GM12878 (cell line): Measurements from ENCODE around the gene CLTCL1. TPM values are rescaled to one million over a fixed set of nuclear protein-coding genes. Genes with fewer than 3 reads are reported as not detected.
A peak's percentile ranks its signal among the peaks of the same experiment; 100 is the strongest.

ENCODE experiments used
- ATAC-seq: fragments of 200-7000 bp; cut with Tn5 transposase; 3 replicates; pipeline ENCODE4 v1.9.1; 2020; ENCODE audit warnings: mild to moderate bottlenecking, moderate library complexity
- BruUV-seq: library from RNA; stranded (reverse); fragments of 400-500 nt; replicated peaks from 2 replicates; lab custom pipeline; 2021; lab: Mats Ljungman, UMichigan
- CTCF ChIA-PET: fragments of 300-600 bp; sonication (Branson Sonifier 250); formaldehyde crosslinking; extraction: SDS; loops from one replicate; lab custom pipeline; 2021; ENCODE audit warnings: inconsistent platforms; lab: Yijun Ruan, JAX
- POLR2A ChIA-PET: fragments of 350-600 bp; formaldehyde crosslinking; extraction: SDS; loops from one replicate; lab custom pipeline; 2021; ENCODE audit warnings: inconsistent platforms; lab: Charles Lee
- RAD21 ChIA-PET: fragments of 300-600 bp; sonication (Branson Sonifier 250); formaldehyde crosslinking; loops from one replicate; lab custom pipeline; 2023; ENCODE audit warnings: antibody characterized with exemption; ENCODE audit not compliant: unreplicated experiment; lab: Charles Lee
- SMC1A ChIA-PET: fragments of 300-600 bp; sonication (Branson Sonifier 250); formaldehyde crosslinking; loops from one replicate; lab custom pipeline; 2023; ENCODE audit not compliant: unreplicated experiment, uncharacterized antibody; lab: Charles Lee
- DNase-seq: peaks from one replicate; pipeline ENCODE4 v3.0.0-alpha.2; 2011; ENCODE audit warnings: low read depth, low spot score
- FAIRE-seq: peaks from 3 replicates; lab custom pipeline; 2011; peaks lifted over from hg19 to GRCh38; lab: Jason Lieb, UNC
- H2AFZ ChIP-seq: 2 replicates; pipeline ENCODE4 v1.6.0; 2011; ENCODE audit warnings: low read depth, low read length, control low read depth; ENCODE audit not compliant: control insufficient read depth
- H3K27ac ChIP-seq: 2 replicates; pipeline ENCODE4 v1.5.1; 2011; ENCODE audit warnings: control low read depth; ENCODE audit not compliant: control insufficient read depth, insufficient read depth
- H3K27me3 ChIP-seq, 2 experiments: replicated peaks in 1 of 2; 2 replicates each; pipeline versions ENCODE4 v1.6.0 to v1.6.1; 2011; ENCODE audit warnings: low read length in 1 of 2; ENCODE audit not compliant: control insufficient read depth in 2 of 2, insufficient read depth in 2 of 2
- H3K36me3 ChIP-seq, 2 experiments: 2 replicates each; pipeline ENCODE4 v1.5.1; 2011; ENCODE audit warnings: low read length in 1 of 2; ENCODE audit not compliant: control insufficient read depth in 2 of 2, insufficient read depth in 2 of 2
- H3K4me1 ChIP-seq: 2 replicates; pipeline ENCODE4 v1.6.1; 2011; ENCODE audit warnings: mild to moderate bottlenecking, low read length, moderate library complexity, mixed read lengths; ENCODE audit not compliant: control insufficient read depth, insufficient read depth
- H3K4me2 ChIP-seq: 2 replicates; pipeline ENCODE4 v1.6.0; 2011; ENCODE audit warnings: control low read depth; ENCODE audit not compliant: control insufficient read depth, insufficient read depth
- H3K4me3 ChIP-seq: fragments of 200-600 bp; sonication (generic); 2 replicates; pipeline ENCODE4 v1.5.1; 2016
- H3K79me2 ChIP-seq: 2 replicates; pipeline ENCODE4 v1.6.0; 2011; ENCODE audit warnings: low read length; ENCODE audit not compliant: control insufficient read depth, insufficient read depth
- H3K9ac ChIP-seq: 2 replicates; pipeline ENCODE4 v1.8.0; 2011; ENCODE audit warnings: low read length, control low read depth, mixed read lengths; ENCODE audit not compliant: control insufficient read depth, insufficient read depth
- H3K9me3 ChIP-seq: replicated peaks from 3 replicates; pipeline ENCODE4 v1.5.1; 2011; ENCODE audit warnings: mild to moderate bottlenecking, low read length; ENCODE audit not compliant: control insufficient read depth, insufficient read depth
- H4K20me1 ChIP-seq: 2 replicates; pipeline ENCODE4 v1.6.0; 2011; ENCODE audit not compliant: control insufficient read depth, insufficient read depth
- ATF7 ChIP-seq: fragments of 450-650 bp; IDR thresholded peaks from 2 replicates; pipeline ENCODE4 v1.6.1; 2016; ENCODE audit warnings: low read depth, mild to moderate bottlenecking
- BHLHE40 ChIP-seq, 2 experiments: fragments of 450-650 bp in 1 of 2; IDR thresholded peaks; 2 replicates each; pipeline ENCODE4 v1.6.1; 2011 to 2017; ENCODE audit warnings: low read depth in 2 of 2, borderline replicate concordance in 1 of 2, improper control_type of control experiment in 1 of 2, low read length in 1 of 2, mild to moderate bottlenecking in 1 of 2
- CREB1 ChIP-seq: IDR thresholded peaks from 2 replicates; pipeline ENCODE4 v1.6.1; 2012; ENCODE audit warnings: low read depth, mild to moderate bottlenecking, inconsistent platforms
- IKZF1 ChIP-seq: fragments of 450-650 bp; conservative IDR thresholded peaks from 2 replicates; pipeline ENCODE4 v1.6.1; 2017; ENCODE audit warnings: antibody characterized with exemption, mild to moderate bottlenecking
- JUNB ChIP-seq: IDR thresholded peaks from 2 replicates; pipeline ENCODE4 v1.6.1; 2016; ENCODE audit warnings: antibody characterized with exemption, mild to moderate bottlenecking
- LARP7 ChIP-seq: fragments of 450-650 bp; IDR thresholded peaks from 2 replicates; pipeline ENCODE4 v1.6.1; 2017; ENCODE audit warnings: mild to moderate bottlenecking
- NFXL1 ChIP-seq: fragments of 450-650 bp; IDR thresholded peaks from 2 replicates; pipeline ENCODE4 v1.6.1; 2017; ENCODE audit warnings: antibody characterized with exemption, mild to moderate bottlenecking, borderline replicate concordance
- NKRF ChIP-seq: fragments of 450-650 bp; conservative IDR thresholded peaks from 2 replicates; pipeline ENCODE4 v1.6.1; 2017; ENCODE audit warnings: mild to moderate bottlenecking, moderate library complexity
- RCOR1 ChIP-seq: conservative IDR thresholded peaks from 2 replicates; pipeline ENCODE4 v1.6.1; 2012; ENCODE audit warnings: low read depth, low read length, improper control_type of control experiment
- SMARCA5 ChIP-seq: fragments of 450-650 bp; IDR thresholded peaks from 2 replicates; pipeline ENCODE4 v1.6.1; 2017; ENCODE audit warnings: mild to moderate bottlenecking
- SMC3 ChIP-seq: IDR thresholded peaks from 2 replicates; pipeline ENCODE4 v1.6.1; 2011; ENCODE audit warnings: low read length, improper control_type of control experiment, borderline replicate concordance
- SUZ12 ChIP-seq: fragments of 200-600 bp; sonication (generic); IDR thresholded peaks from one replicate; pipeline ENCODE4 v1.6.1; 2018; ENCODE audit warnings: antibody characterized with exemption, mild to moderate bottlenecking; ENCODE audit not compliant: unreplicated experiment
- TCF12 ChIP-seq: IDR thresholded peaks from 2 replicates; pipeline ENCODE4 v1.6.1; 2011; ENCODE audit warnings: low read depth, mild to moderate bottlenecking, low read length
- ZNF217 ChIP-seq: fragments of 450-650 bp; IDR thresholded peaks from 2 replicates; pipeline ENCODE4 v1.6.1; 2017; ENCODE audit warnings: antibody characterized with exemption, mild to moderate bottlenecking
- WGBS: methylation state at CpG from one replicate; pipeline ENCODE4 v1.1.6; 2016; ENCODE audit warnings: low lambda C conversion rate; ENCODE audit not compliant: insufficient replicate concordance, insufficient coverage; ENCODE audit errors: missing lambda C conversion rate; 5-methylcytosine and 5-hydroxymethylcytosine counted together
- in situ Hi-C: fragments of 300-500 bp; cut with MboI; formaldehyde crosslinking; loops from 9 replicates; pipeline ENCODE4 v1.14.3; 2018; ENCODE audit warnings: mixed read lengths
- intact Hi-C: fragments of 100-400 bp; cut with micrococcal nuclease; formaldehyde crosslinking; loops from one replicate; pipeline ENCODE4 v1.14.2; 2022; ENCODE audit not compliant: unreplicated experiment
- polyA plus RNA-seq, 11 experiments: library from polyadenylated mRNA; depleted of rRNA in 4 of 11; unstranded in 6 of 11; stranded (reverse) in 5 of 11; fragments of >200 nt; fragmentation: Nextera tagmentation in 4 of 11; fragmentation: Illumina TruSeq in 1 of 11; extraction: Ambion mirVana in 4 of 11; extraction: Trizol in 1 of 11; gene quantifications; 1 replicate in 1 of 11; 2 replicates in 10 of 11; pipeline versions ENCODE4 v1.2.1 to v1.2.3, GENCODE V29; 2011 to 2016; ENCODE audit warnings: inconsistent platforms in 2 of 11, missing spikeins in 2 of 11, low read depth in 1 of 11
- total RNA-seq, 4 experiments: library from RNA; depleted of rRNA in 3 of 4; stranded (reverse); fragments of >200 nt in 3 of 4; fragmentation: Illumina TruSeq in 1 of 4; extraction: Trizol in 1 of 4; gene quantifications; 2 replicates each; pipeline versions ENCODE4 v1.2.1 to v1.2.3, GENCODE V29; 2013 to 2021
- TF ChIP-seq, protein P1 (sequence below): IDR thresholded peaks from 2 replicates; pipeline ENCODE4 v1.6.1; 2012; ENCODE audit warnings: low read depth, low read length, improper control_type of control experiment
- TF ChIP-seq, protein P2 (sequence below): fragments of 450-650 bp; IDR thresholded peaks from 2 replicates; pipeline ENCODE4 v1.6.1; 2017; ENCODE audit warnings: mild to moderate bottlenecking, moderate library complexity

The CLTCL1 gene
- total and polyA plus RNA-seq, 10 of the 15 experiments (the other 5 are each of a cell fraction or from before 2014, with no cell fraction given): under 0.01 to 0.35 (median 0.12) TPM; not detected in 2

- no peak for DNase-seq
- Histone ChIP-seq H4K20me1 (no peaks in the 10 kb centered on the region), H3K9ac (peak overlapping the region; percentile 2; the same call in 1 of the 2 replicates), H3K27me3 (peaks cover 7 to 15% of the 10 kb centered on the region in 2 experiments), H2AFZ (peak overlapping the region; percentile 75), H3K27ac (no peak overlapping the region), H3K4me3 (peak overlapping the region; percentile 70), H3K4me1 (peaks cover 9% of the 10 kb centered on the region), H3K79me2 (no peaks in the 10 kb centered on the region), H3K36me3 (no peaks in the 10 kb centered on the region), H3K9me3 (no peaks in the 10 kb centered on the region), H3K4me2 (peak overlapping the region; percentile 94)
- intact Hi-C loops (loop anchor here (10.0 kb wide), 2 partner anchors 134 to 184 kb away; partner anchors contain the start of genes CDC45 and UFD1), in situ Hi-C loops (loop anchor here (5.0 kb wide), 1 partner anchor 109 kb away; no protein-coding TSS in a partner anchor)
- ChIA-PET CTCF (interaction anchor here (1.1 to 1.2 kb wide), 2 partner anchors 146 to 619 kb away, joined by 3 read pairs; partner anchors contain the start of gene ESS2), POLR2A (no interaction called here), SMC1A (interaction anchor here (1.2 kb wide), 1 partner anchor 14 kb away, joined by 4 read pairs; no protein-coding TSS in a partner anchor), RAD21 (interaction anchor here (1.3 kb wide), 1 partner anchor 108 kb away, joined by 3 read pairs; no protein-coding TSS in a partner anchor)
- FAIRE-seq: no peak
- whole genome bisulfite sequencing: 5% methylated on average over 24 of the region's 41 CpGs
- BruUV-seq: no TSS peak
- peak; percentile 43 for ATAC-seq
- no peak for TF ChIP-seq TCF12
- TF ChIP-seq, protein P1, sequence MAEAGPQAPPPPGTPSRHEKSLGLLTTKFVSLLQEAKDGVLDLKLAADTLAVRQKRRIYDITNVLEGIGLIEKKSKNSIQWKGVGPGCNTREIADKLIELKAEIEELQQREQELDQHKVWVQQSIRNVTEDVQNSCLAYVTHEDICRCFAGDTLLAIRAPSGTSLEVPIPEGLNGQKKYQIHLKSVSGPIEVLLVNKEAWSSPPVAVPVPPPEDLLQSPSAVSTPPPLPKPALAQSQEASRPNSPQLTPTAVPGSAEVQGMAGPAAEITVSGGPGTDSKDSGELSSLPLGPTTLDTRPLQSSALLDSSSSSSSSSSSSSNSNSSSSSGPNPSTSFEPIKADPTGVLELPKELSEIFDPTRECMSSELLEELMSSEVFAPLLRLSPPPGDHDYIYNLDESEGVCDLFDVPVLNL: no peak
- 0 out of 2 replicates have a peak, but pooled peaks have one; percentile 63 for TF ChIP-seq IKZF1
- peak; percentile 57 for TF ChIP-seq SUZ12
- TF ChIP-seq, protein P2, sequence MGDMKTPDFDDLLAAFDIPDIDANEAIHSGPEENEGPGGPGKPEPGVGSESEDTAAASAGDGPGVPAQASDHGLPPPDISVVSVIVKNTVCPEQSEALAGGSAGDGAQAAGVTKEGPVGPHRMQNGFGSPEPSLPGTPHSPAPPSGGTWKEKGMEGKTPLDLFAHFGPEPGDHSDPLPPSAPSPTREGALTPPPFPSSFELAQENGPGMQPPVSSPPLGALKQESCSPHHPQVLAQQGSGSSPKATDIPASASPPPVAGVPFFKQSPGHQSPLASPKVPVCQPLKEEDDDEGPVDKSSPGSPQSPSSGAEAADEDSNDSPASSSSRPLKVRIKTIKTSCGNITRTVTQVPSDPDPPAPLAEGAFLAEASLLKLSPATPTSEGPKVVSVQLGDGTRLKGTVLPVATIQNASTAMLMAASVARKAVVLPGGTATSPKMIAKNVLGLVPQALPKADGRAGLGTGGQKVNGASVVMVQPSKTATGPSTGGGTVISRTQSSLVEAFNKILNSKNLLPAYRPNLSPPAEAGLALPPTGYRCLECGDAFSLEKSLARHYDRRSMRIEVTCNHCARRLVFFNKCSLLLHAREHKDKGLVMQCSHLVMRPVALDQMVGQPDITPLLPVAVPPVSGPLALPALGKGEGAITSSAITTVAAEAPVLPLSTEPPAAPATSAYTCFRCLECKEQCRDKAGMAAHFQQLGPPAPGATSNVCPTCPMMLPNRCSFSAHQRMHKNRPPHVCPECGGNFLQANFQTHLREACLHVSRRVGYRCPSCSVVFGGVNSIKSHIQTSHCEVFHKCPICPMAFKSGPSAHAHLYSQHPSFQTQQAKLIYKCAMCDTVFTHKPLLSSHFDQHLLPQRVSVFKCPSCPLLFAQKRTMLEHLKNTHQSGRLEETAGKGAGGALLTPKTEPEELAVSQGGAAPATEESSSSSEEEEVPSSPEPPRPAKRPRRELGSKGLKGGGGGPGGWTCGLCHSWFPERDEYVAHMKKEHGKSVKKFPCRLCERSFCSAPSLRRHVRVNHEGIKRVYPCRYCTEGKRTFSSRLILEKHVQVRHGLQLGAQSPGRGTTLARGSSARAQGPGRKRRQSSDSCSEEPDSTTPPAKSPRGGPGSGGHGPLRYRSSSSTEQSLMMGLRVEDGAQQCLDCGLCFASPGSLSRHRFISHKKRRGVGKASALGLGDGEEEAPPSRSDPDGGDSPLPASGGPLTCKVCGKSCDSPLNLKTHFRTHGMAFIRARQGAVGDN: no peak
- no peak for TF ChIP-seq RCOR1
- TF ChIP-seq ATF7: no peak
- TF ChIP-seq JUNB: no peak
- no peak for TF ChIP-seq SMC3
- TF ChIP-seq SMARCA5: 0 out of 2 replicates have a peak, but pooled peaks have one; percentile 39
- no peak for TF ChIP-seq NFXL1
- TF ChIP-seq NKRF: 0 out of 2 replicates have a peak, but pooled peaks have one; percentile 28
- TF ChIP-seq BHLHE40 (IDR thresholded peaks at IDR 0.05; ENCODE audit: borderline replicate concordance in 1 of 2, low read depth in 2 of 2, low read length in 1 of 2): peak in 1 of 2 experiments; percentile 10; a peak in 1 of 4 replicates
- no peak for TF ChIP-seq CREB1
- 0 out of 2 replicates have a peak, but pooled peaks have one; percentile 24 for TF ChIP-seq ZNF217
- peak; percentile 70 for TF ChIP-seq LARP7
Observed at GRCh38 chr22:19291218-19291579, 320 bp downstream of the CLTCL1 start.
